Sigmoid colon (tissue), 7 donors: Measurements from ENCODE around the gene GARRE1. TPM values are rescaled to one million over a fixed set of nuclear protein-coding genes. Genes with fewer than 3 reads are reported as not detected.

Source experiments
- DNase-seq: peaks from one replicate; pipeline ENCODE4 v3.0.0-alpha.2; 2019
- H3K27ac ChIP-seq, 4 donors: fragments of 200-600 bp; sonication (generic); one replicate each; pipeline ENCODE4 v1.5.1; 2016 to 2019; ENCODE audit warnings: mild to moderate bottlenecking in 1 of 4
- H3K27me3 ChIP-seq, 3 donors: fragments of 200-600 bp; sonication (generic); one replicate each; pipeline ENCODE4 v1.5.1; 2019; ENCODE audit warnings: mild to moderate bottlenecking in 1 of 3
- H3K36me3 ChIP-seq, 4 donors: fragments of 200-600 bp; sonication (generic); one replicate each; pipeline ENCODE4 v1.5.1; 2016 to 2019
- H3K4me1 ChIP-seq, 4 donors: fragments of 200-600 bp; sonication (generic); one replicate each; pipeline ENCODE4 v1.5.1; 2017 to 2019
- H3K4me3 ChIP-seq, 4 donors: fragments of 200-600 bp; sonication (generic); one replicate each; pipeline ENCODE4 v1.5.1; 2017 to 2019; ENCODE audit warnings: mild to moderate bottlenecking in 2 of 4, moderate library complexity in 1 of 4
- H3K9me3 ChIP-seq, 4 donors: fragments of 200-600 bp in 3 of 4; sonication (generic) in 3 of 4; one replicate each; pipeline versions ENCODE4 v1.5.1 to v1.6.1; 2013 to 2019
- EP300 ChIP-seq, 4 donors: sonication (generic); formaldehyde crosslinking; IDR thresholded peaks; one replicate each; pipeline ENCODE4 v1.6.1; 2017; ENCODE audit warnings: antibody characterized with exemption in 4 of 4
- POLR2A ChIP-seq, 2 donors: fragments of 450-650 bp; IDR thresholded peaks; one replicate each; pipeline ENCODE4 v1.6.1; 2016; ENCODE audit warnings: antibody characterized with exemption in 2 of 2, mild to moderate bottlenecking in 2 of 2, moderate library complexity in 2 of 2
- POLR2AphosphoS5 ChIP-seq, 4 donors: sonication (generic); formaldehyde crosslinking; IDR thresholded peaks; one replicate each; pipeline ENCODE4 v1.6.1; 2017; ENCODE audit warnings: antibody characterized with exemption in 4 of 4
- WGBS, 2 donors: extraction: QIAGEN DNeasy Blood & Tissue Kit; methylation state at CpG; one replicate each; pipeline ENCODE4 v1.1.7; 2013; 5-methylcytosine and 5-hydroxymethylcytosine counted together
- intact Hi-C: fragments of 100-400 bp; cut with DNase I; formaldehyde crosslinking; loops from one replicate; pipeline ENCODE4 v1.15.1; 2023
- polyA plus RNA-seq, 3 donors: library from polyadenylated mRNA; stranded (reverse); fragments of 200-250 nt; gene quantifications; one replicate each; pipeline ENCODE4 v1.2.3, GENCODE V29; 2013
- total RNA-seq, 4 donors: library from RNA; depleted of rRNA; stranded (reverse); fragments of >200 nt; gene quantifications; one replicate each; pipeline ENCODE4 v1.1.0, GENCODE V29; 2016
- TF ChIP-seq, protein P1 (sequence below), 4 experiments: fragments of 450-650 bp in 3 of 4; fragments of 200-600 bp in 1 of 4; IDR thresholded peaks; one replicate each; pipeline ENCODE4 v1.5.1; 2016 to 2019; ENCODE audit warnings: antibody characterized with exemption in 4 of 4, mild to moderate bottlenecking in 3 of 4, moderate library complexity in 2 of 4
- donor health status: healthy with polysubstance abuse.
- donor health status: Bipolar disorder and iron deficiency.
- donor health status: healthy.

GARRE1 gene
- total and polyA plus RNA-seq, 7 donors, result 3.5 to 20.2 (median 11.1) TPM

GRCh38 chr19:34287662-34288140 is 33.3 kb downstream of the GARRE1 start:
- Histone ChIP-seq H3K4me1 (peaks cover 0 to 4% (median 0%) of the 10 kb centered on the region in 4 donors), H3K27ac (no peak overlapping the region), H3K36me3 (no peaks in the 10 kb centered on the region), H3K27me3 (no peaks in the 10 kb centered on the region), H3K4me3 (no peak overlapping the region), H3K9me3 (no peaks in the 10 kb centered on the region)
- WGBS, 2 donors, result 91 to 94% methylated on average over 3 of the region's 3 CpGs
- intact Hi-C loops, result no loop called here
- TF ChIP-seq POLR2AphosphoS5 (IDR thresholded peaks at IDR 0.05) (no peak), POLR2A (IDR thresholded peaks at IDR 0.05) (no peak), EP300 (IDR thresholded peaks at IDR 0.05) (no peak)
- TF ChIP-seq, protein P1, sequence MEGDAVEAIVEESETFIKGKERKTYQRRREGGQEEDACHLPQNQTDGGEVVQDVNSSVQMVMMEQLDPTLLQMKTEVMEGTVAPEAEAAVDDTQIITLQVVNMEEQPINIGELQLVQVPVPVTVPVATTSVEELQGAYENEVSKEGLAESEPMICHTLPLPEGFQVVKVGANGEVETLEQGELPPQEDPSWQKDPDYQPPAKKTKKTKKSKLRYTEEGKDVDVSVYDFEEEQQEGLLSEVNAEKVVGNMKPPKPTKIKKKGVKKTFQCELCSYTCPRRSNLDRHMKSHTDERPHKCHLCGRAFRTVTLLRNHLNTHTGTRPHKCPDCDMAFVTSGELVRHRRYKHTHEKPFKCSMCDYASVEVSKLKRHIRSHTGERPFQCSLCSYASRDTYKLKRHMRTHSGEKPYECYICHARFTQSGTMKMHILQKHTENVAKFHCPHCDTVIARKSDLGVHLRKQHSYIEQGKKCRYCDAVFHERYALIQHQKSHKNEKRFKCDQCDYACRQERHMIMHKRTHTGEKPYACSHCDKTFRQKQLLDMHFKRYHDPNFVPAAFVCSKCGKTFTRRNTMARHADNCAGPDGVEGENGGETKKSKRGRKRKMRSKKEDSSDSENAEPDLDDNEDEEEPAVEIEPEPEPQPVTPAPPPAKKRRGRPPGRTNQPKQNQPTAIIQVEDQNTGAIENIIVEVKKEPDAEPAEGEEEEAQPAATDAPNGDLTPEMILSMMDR (IDR thresholded peaks at IDR 0.05), result no peak
- DNase-seq, result no peak

GRCh38 chr19:34288381-34288780 is 34.0 kb downstream of the GARRE1 start:
- TF ChIP-seq POLR2AphosphoS5 (IDR thresholded peaks at IDR 0.05), result no peak
- TF ChIP-seq POLR2A (IDR thresholded peaks at IDR 0.05), result no peak
- TF ChIP-seq EP300 (IDR thresholded peaks at IDR 0.05), result no peak
- TF ChIP-seq, protein P1 (IDR thresholded peaks at IDR 0.05), result no peak
- DNase-seq, result no peak
- Histone ChIP-seq H3K9me3 (no peaks in the 10 kb centered on the region), H3K27me3 (no peaks in the 10 kb centered on the region), H3K4me3 (no peak overlapping the region), H3K27ac (no peak overlapping the region), H3K36me3 (no peaks in the 10 kb centered on the region), H3K4me1 (no peaks in the 10 kb centered on the region)
- intact Hi-C loops, result no loop called here
- WGBS, 2 donors, result 84 to 92% methylated on average over 4 of the region's 4 CpGs

DNA sequence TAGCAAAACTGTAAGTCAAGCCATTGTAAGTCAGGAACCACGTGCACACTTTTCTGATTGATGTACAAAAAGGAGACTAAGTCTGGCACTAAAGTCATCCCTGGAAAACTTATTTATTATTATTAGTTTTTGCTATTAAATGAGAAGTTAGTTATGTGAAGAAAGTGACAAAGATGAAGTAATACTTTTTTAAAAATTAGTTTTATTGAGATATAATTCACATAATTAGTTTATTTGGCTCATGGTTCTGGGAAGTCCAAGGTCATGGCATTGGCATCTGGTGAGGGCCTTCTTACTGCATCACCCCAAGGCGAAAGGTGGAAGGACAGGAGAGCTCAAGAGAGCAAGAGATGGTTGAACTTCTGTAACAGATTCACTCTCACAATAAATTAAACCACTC is 36.9 kb downstream of the GARRE1 start:
- Histone ChIP-seq H3K9me3 (no peaks in the 10 kb centered on the region), H3K27me3 (no peaks in the 10 kb centered on the region), H3K36me3 (no peaks in the 10 kb centered on the region), H3K27ac (no peak overlapping the region), H3K4me3 (no peak overlapping the region), H3K4me1 (no peaks in the 10 kb centered on the region)
- TF ChIP-seq EP300 (IDR thresholded peaks at IDR 0.05) (no peak), POLR2A (IDR thresholded peaks at IDR 0.05) (no peak), POLR2AphosphoS5 (IDR thresholded peaks at IDR 0.05) (no peak)
- TF ChIP-seq, protein P1 (IDR thresholded peaks at IDR 0.05), result no peak
- no peak for DNase-seq
- intact Hi-C loops, result no loop called here
- WGBS, 2 donors, result 94 to 97% methylated on average over 2 of the region's 2 CpGs

DNA sequence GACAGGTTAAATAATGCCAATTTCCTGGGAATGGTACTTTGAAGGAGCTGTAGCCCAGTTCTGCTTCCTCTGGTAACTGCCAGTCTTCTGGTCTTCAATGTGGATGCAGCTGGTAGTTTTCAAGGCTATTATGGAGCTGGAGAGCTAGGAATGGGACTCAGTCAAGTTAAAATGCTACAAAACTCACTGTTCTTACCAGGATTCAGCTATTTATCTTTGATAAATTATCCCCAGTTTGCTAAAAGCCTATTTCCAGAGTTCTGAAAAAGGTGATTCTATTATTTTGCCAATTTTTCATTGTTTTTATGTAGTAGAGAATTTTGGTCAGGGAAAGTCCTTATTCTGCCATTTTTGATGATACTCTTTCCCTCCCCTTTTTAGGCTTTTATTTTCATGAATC is 40.7 kb downstream of the GARRE1 start:
- intact Hi-C loops, result no loop called here
- Histone ChIP-seq H3K4me1 (no peaks in the 10 kb centered on the region), H3K36me3 (peaks cover 0 to 7% (median 0%) of the 10 kb centered on the region in 4 donors), H3K4me3 (no peak overlapping the region), H3K27me3 (no peaks in the 10 kb centered on the region), H3K27ac (no peak overlapping the region), H3K9me3 (no peaks in the 10 kb centered on the region)
- DNase-seq, result no peak
- TF ChIP-seq POLR2AphosphoS5 (IDR thresholded peaks at IDR 0.05), result no peak
- no peak for TF ChIP-seq POLR2A (IDR thresholded peaks at IDR 0.05)
- TF ChIP-seq, protein P1 (IDR thresholded peaks at IDR 0.05), result no peak
- TF ChIP-seq EP300 (IDR thresholded peaks at IDR 0.05), result no peak

- DNase-seq, result no peak
- TF ChIP-seq, protein P1 (IDR thresholded peaks at IDR 0.05), result no peak
- TF ChIP-seq POLR2A (IDR thresholded peaks at IDR 0.05), result no peak
- no peak for TF ChIP-seq EP300 (IDR thresholded peaks at IDR 0.05)
- TF ChIP-seq POLR2AphosphoS5 (IDR thresholded peaks at IDR 0.05), result no peak
- intact Hi-C loops, result no loop called here
- H3K36me3 ChIP-seq, result peaks cover 0 to 28% (median 8%) of the 10 kb centered on the region in 4 donors
- no peak overlapping the region for H3K27ac ChIP-seq
- no peak overlapping the region for H3K4me3 ChIP-seq
- no peaks in the 10 kb centered on the region for H3K9me3 ChIP-seq
- 18 to 73% methylated on average over 10 of the region's 10 CpGs for WGBS, 2 donors
- H3K4me1 ChIP-seq, result no peaks in the 10 kb centered on the region
- no peaks in the 10 kb centered on the region for H3K27me3 ChIP-seq
Measured at GRCh38 chr19:34298891-34299520, 44.7 kb downstream of the GARRE1 start.
